SU-DHL-6 (cell line): ENCODE results near the gene CREB5.

Source experiments
- H2AFZ ChIP-seq: fragments of 200-600 bp; sonication (generic); 2 replicates; pipeline ENCODE4 v1.6.1; 2014; ENCODE audit warnings: low read depth, mild to moderate bottlenecking, moderate library complexity, mixed read lengths, antibody characterized with exemption, low read length; ENCODE audit not compliant: severe bottlenecking
- H3F3A ChIP-seq: fragments of 200-600 bp; shearing (Covaris generic); 2 replicates; pipeline ENCODE4 v1.6.0; 2016; ENCODE audit warnings: antibody characterized with exemption, mild to moderate bottlenecking; ENCODE audit not compliant: insufficient read depth
- H3K27ac ChIP-seq: fragments of 200-600 bp; sonication (generic); 2 replicates; pipeline ENCODE4 v1.5.1; 2016; ENCODE audit warnings: low read depth, mild to moderate bottlenecking, low read length, moderate library complexity, mixed read lengths
- H3K27me3 ChIP-seq: fragments of 200-600 bp; sonication (generic), shearing (Covaris generic); 2 replicates; pipeline ENCODE4 v1.6.0; 2014; ENCODE audit warnings: mild to moderate bottlenecking, low read length
- H3K36me3 ChIP-seq: fragments of 200-600 bp; sonication (generic); 2 replicates; pipeline ENCODE4 v1.6.1; 2014; ENCODE audit warnings: mild to moderate bottlenecking, low read length, mixed read lengths
- H3K4me2 ChIP-seq: fragments of 300-600, 200-600 bp; shearing (Covaris generic), sonication (generic); 2 replicates; pipeline ENCODE4 v1.6.0; 2014; ENCODE audit warnings: low read length, low read depth, mild to moderate bottlenecking; ENCODE audit not compliant: poor library complexity, severe bottlenecking
- H3K4me3 ChIP-seq: fragments of 200-600 bp; sonication (generic); 2 replicates; pipeline ENCODE4 v1.5.1; 2014; ENCODE audit warnings: antibody characterized with exemption, low read length, mild to moderate bottlenecking, mixed read lengths; ENCODE audit not compliant: insufficient read depth, poor library complexity, severe bottlenecking
- H3K79me2 ChIP-seq: fragments of 200-600 bp; sonication (generic); 2 replicates; pipeline ENCODE4 v1.6.1; 2014; ENCODE audit warnings: mild to moderate bottlenecking, low read length, moderate library complexity; ENCODE audit not compliant: insufficient read depth
- H3K9ac ChIP-seq: fragments of 200-600 bp; sonication (generic); 2 replicates; pipeline ENCODE4 v1.7.0; 2014; ENCODE audit warnings: mild to moderate bottlenecking, low read length
- H3K9me2 ChIP-seq: fragments of 200-600 bp; sonication (generic); replicated peaks from 2 replicates; pipeline ENCODE4 v1.6.1; 2014; ENCODE audit warnings: low read length; ENCODE audit not compliant: insufficient read depth
- H3K9me3 ChIP-seq: fragments of 200-600 bp; sonication (generic); 2 replicates; pipeline ENCODE4 v1.6.1; 2014; ENCODE audit warnings: low read length, mixed read lengths; ENCODE audit not compliant: insufficient read depth
- H4K20me1 ChIP-seq: fragments of 200-600 bp; sonication (generic); 2 replicates; pipeline ENCODE4 v1.6.1; 2014; ENCODE audit warnings: low read depth, mild to moderate bottlenecking, antibody characterized with exemption, low read length, moderate library complexity, mixed read lengths
- EZH2phosphoT487 ChIP-seq: fragments of 200-600 bp; sonication (generic), shearing (Covaris generic); conservative IDR thresholded peaks from 2 replicates; pipeline ENCODE4 v1.6.1; 2018; ENCODE audit warnings: mild to moderate bottlenecking, antibody characterized with exemption, low read length, moderate library complexity, mixed read lengths
- TF ChIP-seq, protein P1 (sequence below): fragments of 200-600 bp; sonication (generic); IDR thresholded peaks from one replicate; pipeline ENCODE4 v1.5.1; 2017; ENCODE audit warnings: antibody characterized with exemption, mild to moderate bottlenecking, low read length, moderate library complexity; ENCODE audit not compliant: insufficient read depth, poor library complexity, severe bottlenecking

The CREB5 gene

DNA sequence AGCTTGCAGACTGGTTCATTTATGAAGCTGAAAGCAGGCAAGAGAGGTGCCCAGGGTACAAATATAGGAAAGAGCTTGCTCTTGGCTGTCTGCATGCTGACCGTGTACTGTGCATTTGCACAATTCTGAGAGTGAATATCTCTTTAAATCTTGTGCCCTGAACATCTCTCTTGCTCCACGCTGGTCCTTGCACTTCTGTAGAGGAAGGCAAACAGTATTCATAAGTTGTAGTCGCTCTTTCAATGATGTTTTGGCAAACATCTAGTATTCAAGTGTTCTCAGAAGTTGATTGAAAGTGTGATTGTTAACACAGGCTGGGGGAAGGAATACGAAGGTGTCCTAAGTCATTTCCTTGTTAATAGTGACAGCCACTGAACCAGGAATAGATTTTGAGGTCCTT lies 332.6 kb downstream of the CREB5 start:
- H3K9me2 ChIP-seq, result no peaks in the 10 kb centered on the region
- H3K36me3 ChIP-seq, result no peaks in the 10 kb centered on the region
- H3K27me3 ChIP-seq, result no peaks in the 10 kb centered on the region
- H3K27ac ChIP-seq, result no peak overlapping the region
- no peak overlapping the region for H3K4me3 ChIP-seq
- H3F3A ChIP-seq, result no peaks in the 10 kb centered on the region
- no peak overlapping the region for H3K4me2 ChIP-seq
- no peak overlapping the region for H2AFZ ChIP-seq
- no peak overlapping the region for H3K9ac ChIP-seq
- TF ChIP-seq, protein P1, sequence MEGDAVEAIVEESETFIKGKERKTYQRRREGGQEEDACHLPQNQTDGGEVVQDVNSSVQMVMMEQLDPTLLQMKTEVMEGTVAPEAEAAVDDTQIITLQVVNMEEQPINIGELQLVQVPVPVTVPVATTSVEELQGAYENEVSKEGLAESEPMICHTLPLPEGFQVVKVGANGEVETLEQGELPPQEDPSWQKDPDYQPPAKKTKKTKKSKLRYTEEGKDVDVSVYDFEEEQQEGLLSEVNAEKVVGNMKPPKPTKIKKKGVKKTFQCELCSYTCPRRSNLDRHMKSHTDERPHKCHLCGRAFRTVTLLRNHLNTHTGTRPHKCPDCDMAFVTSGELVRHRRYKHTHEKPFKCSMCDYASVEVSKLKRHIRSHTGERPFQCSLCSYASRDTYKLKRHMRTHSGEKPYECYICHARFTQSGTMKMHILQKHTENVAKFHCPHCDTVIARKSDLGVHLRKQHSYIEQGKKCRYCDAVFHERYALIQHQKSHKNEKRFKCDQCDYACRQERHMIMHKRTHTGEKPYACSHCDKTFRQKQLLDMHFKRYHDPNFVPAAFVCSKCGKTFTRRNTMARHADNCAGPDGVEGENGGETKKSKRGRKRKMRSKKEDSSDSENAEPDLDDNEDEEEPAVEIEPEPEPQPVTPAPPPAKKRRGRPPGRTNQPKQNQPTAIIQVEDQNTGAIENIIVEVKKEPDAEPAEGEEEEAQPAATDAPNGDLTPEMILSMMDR, result no peak
- no peak for TF ChIP-seq EZH2phosphoT487
- H3K9me3 ChIP-seq, result no peaks in the 10 kb centered on the region
- H3K79me2 ChIP-seq, result no peaks in the 10 kb centered on the region
- 0 out of 2 replicates have a peak, but pooled peaks cover 2% of the 10 kb centered on the region for H4K20me1 ChIP-seq

DNA sequence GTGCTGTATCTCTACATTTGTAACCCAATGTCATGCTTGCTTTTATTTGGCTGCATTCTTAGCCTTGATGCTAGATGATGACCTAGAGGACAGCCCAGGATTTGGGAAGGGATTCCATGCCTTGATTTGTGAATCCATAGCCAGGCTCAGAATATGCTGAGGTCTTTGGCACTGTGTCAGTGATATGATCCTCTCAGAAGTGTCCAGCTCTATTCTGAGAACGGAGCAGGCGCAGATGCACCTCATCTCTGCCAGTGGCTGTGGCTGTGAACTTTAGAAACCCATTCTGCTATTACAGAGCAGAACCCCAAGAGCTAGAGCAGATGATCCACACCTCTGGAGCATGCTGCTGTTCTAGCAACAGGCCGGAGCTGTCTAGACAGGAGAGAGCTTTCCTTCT lies 333.0 kb downstream of the CREB5 start:
- Histone ChIP-seq H3K9ac (no peak overlapping the region), H3K79me2 (no peaks in the 10 kb centered on the region), H3F3A (no peaks in the 10 kb centered on the region), H3K4me2 (no peak overlapping the region), H3K9me2 (no peaks in the 10 kb centered on the region), H3K9me3 (no peaks in the 10 kb centered on the region), H4K20me1 (0 out of 2 replicates have a peak, but pooled peaks cover 2% of the 10 kb centered on the region), H3K27ac (no peak overlapping the region), H3K36me3 (no peaks in the 10 kb centered on the region), H2AFZ (no peak overlapping the region), H3K27me3 (no peaks in the 10 kb centered on the region), H3K4me3 (no peak overlapping the region)
- TF ChIP-seq EZH2phosphoT487, result no peak
- TF ChIP-seq, protein P1, result no peak

DNA sequence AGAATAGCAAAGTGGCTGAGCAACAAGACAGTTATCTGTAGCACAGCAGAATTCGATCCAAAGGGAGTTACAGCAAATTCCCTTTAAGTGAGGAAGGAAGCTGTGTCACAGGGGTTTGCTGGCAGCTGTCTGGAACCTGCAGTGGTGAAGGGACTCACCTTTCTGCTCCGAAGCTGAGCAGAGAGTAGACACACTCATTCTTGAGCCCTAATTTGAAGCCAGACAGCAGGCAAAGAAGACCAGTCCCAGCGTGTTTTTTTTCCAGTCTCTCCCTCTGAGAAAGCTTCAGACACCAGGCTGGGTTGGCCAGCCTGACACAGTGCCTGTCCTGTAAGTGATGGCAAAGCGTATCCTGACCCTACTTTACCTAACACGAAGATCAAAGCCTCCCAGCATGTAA lies 335.1 kb downstream of the CREB5 start:
- no peak overlapping the region for H3K27ac ChIP-seq
- H2AFZ ChIP-seq, result no peak overlapping the region
- no peaks in the 10 kb centered on the region for H3F3A ChIP-seq
- H3K79me2 ChIP-seq, result no peaks in the 10 kb centered on the region
- TF ChIP-seq EZH2phosphoT487, result no peak
- TF ChIP-seq, protein P1, result no peak
- 0 out of 2 replicates have a peak, but pooled peaks cover 2% of the 10 kb centered on the region for H4K20me1 ChIP-seq
- no peak overlapping the region for H3K4me3 ChIP-seq
- no peaks in the 10 kb centered on the region for H3K27me3 ChIP-seq
- no peak overlapping the region for H3K4me2 ChIP-seq
- H3K9ac ChIP-seq, result no peak overlapping the region
- H3K36me3 ChIP-seq, result no peaks in the 10 kb centered on the region
- H3K9me3 ChIP-seq, result no peaks in the 10 kb centered on the region
- H3K9me2 ChIP-seq, result no peaks in the 10 kb centered on the region
